Body of pancreas (tissue), 4 donors: ENCODE data around the gene LRIG1.

Experiments used
- CTCF ChIP-seq, 7 experiments: fragments of 450-650 bp in 4 of 7; fragments of 200-600 bp in 3 of 7; sonication (generic) in 3 of 7; IDR thresholded peaks; one replicate each; pipeline ENCODE4 v1.5.1; 2016 to 2019; ENCODE audit warnings: antibody characterized with exemption in 7 of 7
- POLR2A ChIP-seq, 3 donors: fragments of 450-650 bp; IDR thresholded peaks; one replicate each; pipeline ENCODE4 v1.6.1; 2016; ENCODE audit warnings: antibody characterized with exemption in 3 of 3, mild to moderate bottlenecking in 2 of 3

GRCh38 chr3:66538390-66538789, 37.6 kb upstream of the LRIG1 start:
- TF ChIP-seq CTCF (IDR thresholded peaks at IDR 0.05): no peak
- no peak for TF ChIP-seq POLR2A (IDR thresholded peaks at IDR 0.05)
